ENCODE data around the gene GIPC3.

DNA sequence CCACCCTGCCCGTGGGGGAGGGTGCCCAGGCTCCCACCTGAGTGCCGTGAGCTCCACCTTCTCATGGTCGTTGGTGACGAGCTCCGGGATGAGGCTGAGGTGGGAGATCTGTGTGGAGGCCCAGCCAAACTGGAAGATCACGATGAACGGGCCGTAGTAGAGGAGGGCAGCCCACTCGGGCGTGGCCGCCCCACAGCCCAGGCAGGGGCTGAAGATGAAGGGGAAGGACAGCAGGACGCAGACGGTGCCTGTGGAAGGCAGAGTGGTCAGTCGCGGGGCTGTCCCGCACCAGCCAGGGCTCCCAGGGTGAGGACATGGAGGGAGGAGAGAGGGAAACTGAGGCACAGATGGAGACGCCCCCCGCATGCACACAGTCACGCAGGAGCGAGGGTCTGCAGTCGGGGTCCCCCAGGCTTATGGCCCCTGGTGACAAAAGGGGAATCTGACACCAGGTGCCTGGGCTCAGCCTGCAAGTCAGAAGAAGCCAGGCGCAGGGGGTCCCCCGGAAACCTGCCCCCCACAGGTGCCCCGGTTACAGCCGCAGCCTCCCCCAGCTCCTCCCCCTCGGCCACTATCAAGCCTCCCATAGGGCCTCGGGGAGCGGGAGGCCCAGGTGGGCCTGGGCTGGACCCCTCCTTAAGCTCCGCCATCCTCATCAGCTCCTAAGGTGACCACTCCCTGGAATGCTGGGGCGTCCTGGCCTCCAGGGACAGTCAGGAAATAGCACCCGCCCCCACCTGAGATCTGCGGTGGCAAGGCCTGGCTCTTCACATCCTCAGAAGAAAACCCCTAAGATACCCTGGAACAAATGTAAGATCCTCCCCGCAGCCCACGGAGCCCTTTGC lies 34.1 kb upstream of the GIPC3 start:
- TF ChIP-seq, protein P1, sequence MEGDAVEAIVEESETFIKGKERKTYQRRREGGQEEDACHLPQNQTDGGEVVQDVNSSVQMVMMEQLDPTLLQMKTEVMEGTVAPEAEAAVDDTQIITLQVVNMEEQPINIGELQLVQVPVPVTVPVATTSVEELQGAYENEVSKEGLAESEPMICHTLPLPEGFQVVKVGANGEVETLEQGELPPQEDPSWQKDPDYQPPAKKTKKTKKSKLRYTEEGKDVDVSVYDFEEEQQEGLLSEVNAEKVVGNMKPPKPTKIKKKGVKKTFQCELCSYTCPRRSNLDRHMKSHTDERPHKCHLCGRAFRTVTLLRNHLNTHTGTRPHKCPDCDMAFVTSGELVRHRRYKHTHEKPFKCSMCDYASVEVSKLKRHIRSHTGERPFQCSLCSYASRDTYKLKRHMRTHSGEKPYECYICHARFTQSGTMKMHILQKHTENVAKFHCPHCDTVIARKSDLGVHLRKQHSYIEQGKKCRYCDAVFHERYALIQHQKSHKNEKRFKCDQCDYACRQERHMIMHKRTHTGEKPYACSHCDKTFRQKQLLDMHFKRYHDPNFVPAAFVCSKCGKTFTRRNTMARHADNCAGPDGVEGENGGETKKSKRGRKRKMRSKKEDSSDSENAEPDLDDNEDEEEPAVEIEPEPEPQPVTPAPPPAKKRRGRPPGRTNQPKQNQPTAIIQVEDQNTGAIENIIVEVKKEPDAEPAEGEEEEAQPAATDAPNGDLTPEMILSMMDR (conservative IDR thresholded peaks at IDR 0.05 in 1 of 2, IDR thresholded peaks at IDR 0.05 in 1 of 2; ENCODE audit: extremely low read depth in 1 of 2, insufficient read depth in 1 of 2, low read depth in 1 of 2, low read length in 2 of 2), result no peak
- no peak for TF ChIP-seq EZH2 (IDR thresholded peaks at IDR 0.05; ENCODE audit: borderline replicate concordance, low read length)

Measured in mammary epithelial cell (primary cell).